GM12878 (cell line): ENCODE data around the gene ERVH48-1. TPM values are rescaled to one million over a fixed set of nuclear protein-coding genes. Genes with fewer than 3 reads are reported as not detected.

Source experiments
- ATAC-seq: fragments of 200-7000 bp; cut with Tn5 transposase; 3 replicates; pipeline ENCODE4 v1.9.1; 2020; ENCODE audit warnings: mild to moderate bottlenecking, moderate library complexity
- BruUV-seq: library from RNA; stranded (reverse); fragments of 400-500 nt; replicated peaks from 2 replicates; lab custom pipeline; 2021; lab: Mats Ljungman, UMichigan
- CTCF ChIA-PET: fragments of 300-600 bp; sonication (Branson Sonifier 250); formaldehyde crosslinking; extraction: SDS; loops from one replicate; lab custom pipeline; 2021; ENCODE audit warnings: inconsistent platforms; lab: Yijun Ruan, JAX
- POLR2A ChIA-PET: fragments of 350-600 bp; formaldehyde crosslinking; extraction: SDS; loops from one replicate; lab custom pipeline; 2021; ENCODE audit warnings: inconsistent platforms; lab: Charles Lee
- RAD21 ChIA-PET: fragments of 300-600 bp; sonication (Branson Sonifier 250); formaldehyde crosslinking; loops from one replicate; lab custom pipeline; 2023; ENCODE audit warnings: antibody characterized with exemption; ENCODE audit not compliant: unreplicated experiment; lab: Charles Lee
- SMC1A ChIA-PET: fragments of 300-600 bp; sonication (Branson Sonifier 250); formaldehyde crosslinking; loops from one replicate; lab custom pipeline; 2023; ENCODE audit not compliant: unreplicated experiment, uncharacterized antibody; lab: Charles Lee
- DNase-seq: peaks from one replicate; pipeline ENCODE4 v3.0.0-alpha.2; 2011; ENCODE audit warnings: low read depth, low spot score
- FAIRE-seq: peaks from 3 replicates; lab custom pipeline; 2011; peaks lifted over from hg19 to GRCh38; lab: Jason Lieb, UNC
- H2AFZ ChIP-seq: 2 replicates; pipeline ENCODE4 v1.6.0; 2011; ENCODE audit warnings: low read depth, low read length, control low read depth; ENCODE audit not compliant: control insufficient read depth
- H3K27ac ChIP-seq: 2 replicates; pipeline ENCODE4 v1.5.1; 2011; ENCODE audit warnings: control low read depth; ENCODE audit not compliant: control insufficient read depth, insufficient read depth
- H3K27me3 ChIP-seq, 2 experiments: replicated peaks in 1 of 2; 2 replicates each; pipeline versions ENCODE4 v1.6.0 to v1.6.1; 2011; ENCODE audit warnings: low read length in 1 of 2; ENCODE audit not compliant: control insufficient read depth in 2 of 2, insufficient read depth in 2 of 2
- H3K36me3 ChIP-seq, 2 experiments: 2 replicates each; pipeline ENCODE4 v1.5.1; 2011; ENCODE audit warnings: low read length in 1 of 2; ENCODE audit not compliant: control insufficient read depth in 2 of 2, insufficient read depth in 2 of 2
- H3K4me1 ChIP-seq: 2 replicates; pipeline ENCODE4 v1.6.1; 2011; ENCODE audit warnings: mild to moderate bottlenecking, low read length, moderate library complexity, mixed read lengths; ENCODE audit not compliant: control insufficient read depth, insufficient read depth
- H3K4me2 ChIP-seq: 2 replicates; pipeline ENCODE4 v1.6.0; 2011; ENCODE audit warnings: control low read depth; ENCODE audit not compliant: control insufficient read depth, insufficient read depth
- H3K4me3 ChIP-seq: fragments of 200-600 bp; sonication (generic); 2 replicates; pipeline ENCODE4 v1.5.1; 2016
- H3K79me2 ChIP-seq: 2 replicates; pipeline ENCODE4 v1.6.0; 2011; ENCODE audit warnings: low read length; ENCODE audit not compliant: control insufficient read depth, insufficient read depth
- H3K9ac ChIP-seq: 2 replicates; pipeline ENCODE4 v1.8.0; 2011; ENCODE audit warnings: low read length, control low read depth, mixed read lengths; ENCODE audit not compliant: control insufficient read depth, insufficient read depth
- H3K9me3 ChIP-seq: replicated peaks from 3 replicates; pipeline ENCODE4 v1.5.1; 2011; ENCODE audit warnings: mild to moderate bottlenecking, low read length; ENCODE audit not compliant: control insufficient read depth, insufficient read depth
- H4K20me1 ChIP-seq: 2 replicates; pipeline ENCODE4 v1.6.0; 2011; ENCODE audit not compliant: control insufficient read depth, insufficient read depth
- ATF7 ChIP-seq: fragments of 450-650 bp; IDR thresholded peaks from 2 replicates; pipeline ENCODE4 v1.6.1; 2016; ENCODE audit warnings: low read depth, mild to moderate bottlenecking
- CREM ChIP-seq: IDR thresholded peaks from 2 replicates; pipeline ENCODE4 v1.6.1; 2014; ENCODE audit warnings: antibody characterized with exemption, low read depth
- DPF2 ChIP-seq: fragments of 450-650 bp; IDR thresholded peaks from 2 replicates; pipeline ENCODE4 v1.6.1; 2017; ENCODE audit warnings: mild to moderate bottlenecking
- IKZF2 ChIP-seq, 2 experiments: fragments of 450-650 bp; IDR thresholded peaks; 2 replicates each; pipeline ENCODE4 v1.6.1; 2017; ENCODE audit warnings: mild to moderate bottlenecking in 2 of 2, moderate library complexity in 2 of 2
- JUND ChIP-seq: IDR thresholded peaks from 2 replicates; pipeline ENCODE4 v1.6.1; 2012; ENCODE audit warnings: low read depth, mild to moderate bottlenecking, low read length, improper control_type of control experiment, moderate library complexity
- POLR2AphosphoS2 ChIP-seq: IDR thresholded peaks from 2 replicates; pipeline ENCODE4 v1.6.1; 2011; ENCODE audit warnings: low read depth, mild to moderate bottlenecking, low read length, improper control_type of control experiment, moderate library complexity
- TAF1 ChIP-seq: IDR thresholded peaks from 2 replicates; pipeline ENCODE4 v1.6.1; 2011; ENCODE audit warnings: mild to moderate bottlenecking, low read depth, low read length, borderline replicate concordance
- YBX1 ChIP-seq: fragments of 450-650 bp; IDR thresholded peaks from 2 replicates; pipeline ENCODE4 v1.6.1; 2016; ENCODE audit warnings: antibody characterized with exemption
- ZNF274 ChIP-seq: IDR thresholded peaks from one replicate; pipeline ENCODE4 v1.8.0; 2011; ENCODE audit not compliant: insufficient read length, insufficient read depth
- WGBS: methylation state at CpG from one replicate; pipeline ENCODE4 v1.1.6; 2016; ENCODE audit warnings: low lambda C conversion rate; ENCODE audit not compliant: insufficient replicate concordance, insufficient coverage; ENCODE audit errors: missing lambda C conversion rate; 5-methylcytosine and 5-hydroxymethylcytosine counted together
- in situ Hi-C: fragments of 300-500 bp; cut with MboI; formaldehyde crosslinking; loops from 9 replicates; pipeline ENCODE4 v1.14.3; 2018; ENCODE audit warnings: mixed read lengths
- intact Hi-C: fragments of 100-400 bp; cut with micrococcal nuclease; formaldehyde crosslinking; loops from one replicate; pipeline ENCODE4 v1.14.2; 2022; ENCODE audit not compliant: unreplicated experiment
- polyA plus RNA-seq, 11 experiments: library from polyadenylated mRNA; depleted of rRNA in 4 of 11; unstranded in 6 of 11; stranded (reverse) in 5 of 11; fragments of >200 nt; fragmentation: Nextera tagmentation in 4 of 11; fragmentation: Illumina TruSeq in 1 of 11; extraction: Ambion mirVana in 4 of 11; extraction: Trizol in 1 of 11; gene quantifications; 1 replicate in 1 of 11; 2 replicates in 10 of 11; pipeline versions ENCODE4 v1.2.1 to v1.2.3, GENCODE V29; 2011 to 2016; ENCODE audit warnings: inconsistent platforms in 2 of 11, missing spikeins in 2 of 11, low read depth in 1 of 11
- total RNA-seq, 4 experiments: library from RNA; depleted of rRNA in 3 of 4; stranded (reverse); fragments of >200 nt in 3 of 4; fragmentation: Illumina TruSeq in 1 of 4; extraction: Trizol in 1 of 4; gene quantifications; 2 replicates each; pipeline versions ENCODE4 v1.2.1 to v1.2.3, GENCODE V29; 2013 to 2021
- TF ChIP-seq, protein P1 (sequence below): fragments of 450-650 bp; formaldehyde crosslinking; IDR thresholded peaks from 2 replicates; pipeline ENCODE4 v1.4.0; 2022; ENCODE audit warnings: mild to moderate bottlenecking, moderate library complexity
- TF ChIP-seq, protein P2 (sequence below): IDR thresholded peaks from 2 replicates; pipeline ENCODE4 v1.6.1; 2011; ENCODE audit warnings: borderline replicate concordance, low read depth, mild to moderate bottlenecking, moderate library complexity, low read length; ENCODE audit not compliant: insufficient read depth, poor library complexity, severe bottlenecking
- TF ChIP-seq, protein P3 (sequence below): fragments of 450-650 bp; IDR thresholded peaks from 2 replicates; pipeline ENCODE4 v1.6.1; 2017; ENCODE audit warnings: mild to moderate bottlenecking
- TF ChIP-seq, protein P4 (sequence below): IDR thresholded peaks from 2 replicates; pipeline ENCODE4 v1.6.1; 2012; ENCODE audit warnings: low read depth, low read length, improper control_type of control experiment

Gene ERVH48-1
- total and polyA plus RNA-seq, 10 of the 15 experiments (the other 5 are each of a cell fraction or from before 2014, with no cell fraction given), result 0.03 to 0.30 (median 0.13) TPM; not detected in 7

DNA sequence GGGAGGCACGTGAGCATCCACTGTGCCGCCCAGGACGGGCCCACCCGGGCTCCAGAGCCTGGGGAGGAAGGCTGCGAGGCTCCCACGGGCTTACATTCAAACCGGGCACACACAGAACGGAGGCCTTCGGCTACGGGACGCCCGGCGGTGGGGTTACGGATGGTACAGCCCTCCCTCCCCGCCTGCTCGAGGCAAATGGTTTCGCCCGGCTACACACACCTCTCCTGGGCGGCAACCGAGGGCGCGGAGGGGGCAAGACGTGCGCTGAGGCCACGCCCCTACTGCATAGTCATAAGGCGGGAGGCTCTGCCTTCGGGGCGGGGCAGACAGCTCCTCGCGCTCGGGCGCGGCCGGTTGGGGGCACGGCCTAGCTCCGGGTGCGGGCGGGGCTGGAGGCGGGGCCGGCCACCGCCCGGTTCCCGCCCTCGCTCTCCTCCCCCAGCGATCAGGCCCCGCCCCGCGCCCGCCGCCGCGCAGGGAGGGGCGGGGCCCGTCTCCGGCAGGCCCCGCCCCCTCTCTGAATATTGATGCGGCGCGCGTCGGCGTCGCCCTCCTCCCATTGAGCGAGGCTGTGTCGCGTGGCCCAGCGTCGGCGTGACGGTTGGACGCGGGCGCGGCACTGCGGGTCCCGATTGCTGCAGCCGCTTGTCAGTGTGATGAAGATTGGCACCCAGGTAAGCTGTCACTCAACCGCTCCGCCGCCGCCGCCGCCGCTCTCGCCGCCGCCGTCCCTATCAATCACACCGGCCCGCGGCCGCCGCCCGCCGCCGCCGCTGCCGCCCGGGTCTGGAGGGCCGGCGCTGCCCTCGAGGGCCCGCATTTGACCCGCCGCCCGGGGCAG, 48.8 kb upstream of the ERVH48-1 start, which contains the start of gene PKNOX1 (continued):
- 0 out of 2 replicates have a peak, but pooled peaks have one; percentile 48 for TF ChIP-seq TAF1
- TF ChIP-seq, protein P1, sequence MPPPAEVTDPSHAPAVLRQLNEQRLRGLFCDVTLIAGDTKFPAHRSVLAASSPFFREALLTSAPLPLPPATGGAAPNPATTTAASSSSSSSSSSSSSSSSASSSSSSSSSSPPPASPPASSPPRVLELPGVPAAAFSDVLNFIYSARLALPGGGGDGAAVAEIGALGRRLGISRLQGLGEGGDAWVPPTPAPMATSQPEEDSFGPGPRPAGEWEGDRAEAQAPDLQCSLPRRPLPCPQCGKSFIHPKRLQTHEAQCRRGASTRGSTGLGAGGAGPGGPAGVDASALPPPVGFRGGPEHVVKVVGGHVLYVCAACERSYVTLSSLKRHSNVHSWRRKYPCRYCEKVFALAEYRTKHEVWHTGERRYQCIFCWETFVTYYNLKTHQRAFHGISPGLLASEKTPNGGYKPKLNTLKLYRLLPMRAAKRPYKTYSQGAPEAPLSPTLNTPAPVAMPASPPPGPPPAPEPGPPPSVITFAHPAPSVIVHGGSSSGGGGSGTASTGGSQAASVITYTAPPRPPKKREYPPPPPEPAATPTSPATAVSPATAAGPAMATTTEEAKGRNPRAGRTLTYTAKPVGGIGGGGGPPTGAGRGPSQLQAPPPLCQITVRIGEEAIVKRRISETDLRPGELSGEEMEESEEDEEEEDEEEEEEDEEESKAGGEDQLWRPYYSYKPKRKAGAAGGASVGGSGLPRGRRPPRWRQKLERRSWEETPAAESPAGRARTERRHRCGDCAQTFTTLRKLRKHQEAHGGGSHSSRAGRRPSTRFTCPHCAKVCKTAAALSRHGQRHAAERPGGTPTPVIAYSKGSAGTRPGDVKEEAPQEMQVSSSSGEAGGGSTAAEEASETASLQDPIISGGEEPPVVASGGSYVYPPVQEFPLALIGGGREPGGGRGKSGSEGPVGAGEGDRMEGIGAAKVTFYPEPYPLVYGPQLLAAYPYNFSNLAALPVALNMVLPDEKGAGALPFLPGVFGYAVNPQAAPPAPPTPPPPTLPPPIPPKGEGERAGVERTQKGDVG (CRISPR knock-in tag), result no peak
- TF ChIP-seq DPF2, result peak; percentile 100
- TF ChIP-seq IKZF2 (IDR thresholded peaks at IDR 0.05), result peak in 1 of 2 experiments; percentile 34; a peak in 1 of 4 replicates

DNA sequence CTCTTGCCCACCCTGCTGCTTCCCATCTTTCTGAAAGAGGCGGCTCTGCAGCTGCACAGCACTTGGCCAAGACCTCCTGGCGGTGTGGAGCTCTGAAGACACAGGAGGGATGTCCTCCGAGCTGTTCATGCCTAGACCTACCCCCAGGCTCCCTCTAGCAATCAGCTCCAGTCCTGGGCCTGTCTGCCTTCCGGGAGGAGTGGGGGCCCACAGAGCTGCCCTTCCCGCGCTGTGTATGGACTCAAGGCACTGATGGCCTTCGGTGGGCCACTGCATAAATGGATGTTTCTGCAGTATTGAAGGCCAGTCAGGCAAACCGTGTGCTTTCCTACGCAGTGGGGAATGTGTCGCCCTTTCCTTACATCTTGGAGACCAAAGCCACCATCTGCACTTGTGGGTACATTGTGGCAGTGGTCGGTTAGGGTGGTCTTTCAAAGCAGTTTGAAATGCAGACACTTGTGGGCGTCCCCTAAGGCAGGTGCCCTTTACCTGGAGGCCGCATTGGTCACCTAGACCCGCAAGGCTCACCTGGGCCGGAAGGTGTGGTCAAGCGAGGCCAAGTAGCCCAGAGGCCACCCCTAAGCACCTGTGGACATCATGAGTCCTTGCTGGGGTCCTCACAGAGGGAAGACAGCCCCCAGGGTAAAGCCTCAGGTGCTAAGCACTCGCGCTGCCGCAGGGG, 48.0 kb upstream of the ERVH48-1 start:
- no TSS peak for BruUV-seq
- no peaks in the 10 kb centered on the region for H4K20me1 ChIP-seq
- H3K9ac ChIP-seq, result peak overlapping the region; percentile 79
- in situ Hi-C loops (no loop called here), intact Hi-C loops (no loop called here)
- WGBS, result 55% methylated on average over 19 of the region's 19 CpGs
- no peaks in the 10 kb centered on the region for H3K36me3 ChIP-seq
- ChIA-PET SMC1A (no interaction called here), CTCF (interaction anchor here (0.6 to 1.2 kb wide), 2 partner anchors 8 to 27 kb away, joined by 3 read pairs; no protein-coding TSS in a partner anchor), RAD21 (interaction anchor here (1.0 to 1.3 kb wide), 3 partner anchors 81 to 743 kb away, joined by 3 to 4 read pairs (median 3); partner anchors contain the start of gene NDUFV3), POLR2A (interaction anchor here (0.6 to 0.9 kb wide), 5 partner anchors 18 to 791 kb away, joined by 3 to 7 read pairs (median 3); partner anchors contain the start of gene NDUFV3)
- ATAC-seq (peak; percentile 65; the same call in 2 of the 3 replicates), FAIRE-seq (no peak), DNase-seq (no peak)
- peak overlapping the region; percentile 95 for H3K4me2 ChIP-seq
- H3K79me2 ChIP-seq, result peaks cover 24% of the 10 kb centered on the region
- no peaks in the 10 kb centered on the region for H3K9me3 ChIP-seq
- peaks cover 8% of the 10 kb centered on the region; the same call in 1 of the 2 replicates for H3K4me1 ChIP-seq
- H3K27me3 ChIP-seq, result no peaks in the 10 kb centered on the region
- H3K27ac ChIP-seq, result peak overlapping the region; percentile 81
- peak overlapping the region; percentile 66 for H3K4me3 ChIP-seq
- peak overlapping the region; percentile 99 for H2AFZ ChIP-seq
- TF ChIP-seq, protein P2, sequence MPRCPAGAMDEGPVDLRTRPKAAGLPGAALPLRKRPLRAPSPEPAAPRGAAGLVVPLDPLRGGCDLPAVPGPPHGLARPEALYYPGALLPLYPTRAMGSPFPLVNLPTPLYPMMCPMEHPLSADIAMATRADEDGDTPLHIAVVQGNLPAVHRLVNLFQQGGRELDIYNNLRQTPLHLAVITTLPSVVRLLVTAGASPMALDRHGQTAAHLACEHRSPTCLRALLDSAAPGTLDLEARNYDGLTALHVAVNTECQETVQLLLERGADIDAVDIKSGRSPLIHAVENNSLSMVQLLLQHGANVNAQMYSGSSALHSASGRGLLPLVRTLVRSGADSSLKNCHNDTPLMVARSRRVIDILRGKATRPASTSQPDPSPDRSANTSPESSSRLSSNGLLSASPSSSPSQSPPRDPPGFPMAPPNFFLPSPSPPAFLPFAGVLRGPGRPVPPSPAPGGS, result no peak
- TF ChIP-seq, protein P3, sequence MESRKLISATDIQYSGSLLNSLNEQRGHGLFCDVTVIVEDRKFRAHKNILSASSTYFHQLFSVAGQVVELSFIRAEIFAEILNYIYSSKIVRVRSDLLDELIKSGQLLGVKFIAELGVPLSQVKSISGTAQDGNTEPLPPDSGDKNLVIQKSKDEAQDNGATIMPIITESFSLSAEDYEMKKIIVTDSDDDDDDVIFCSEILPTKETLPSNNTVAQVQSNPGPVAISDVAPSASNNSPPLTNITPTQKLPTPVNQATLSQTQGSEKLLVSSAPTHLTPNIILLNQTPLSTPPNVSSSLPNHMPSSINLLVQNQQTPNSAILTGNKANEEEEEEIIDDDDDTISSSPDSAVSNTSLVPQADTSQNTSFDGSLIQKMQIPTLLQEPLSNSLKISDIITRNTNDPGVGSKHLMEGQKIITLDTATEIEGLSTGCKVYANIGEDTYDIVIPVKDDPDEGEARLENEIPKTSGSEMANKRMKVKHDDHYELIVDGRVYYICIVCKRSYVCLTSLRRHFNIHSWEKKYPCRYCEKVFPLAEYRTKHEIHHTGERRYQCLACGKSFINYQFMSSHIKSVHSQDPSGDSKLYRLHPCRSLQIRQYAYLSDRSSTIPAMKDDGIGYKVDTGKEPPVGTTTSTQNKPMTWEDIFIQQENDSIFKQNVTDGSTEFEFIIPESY, result no peak
- TF ChIP-seq POLR2AphosphoS2 (no peak), CREM (no peak), ATF7 (no peak), JUND (no peak), ZNF274 (no peak), YBX1 (no peak)
- TF ChIP-seq, protein P4, sequence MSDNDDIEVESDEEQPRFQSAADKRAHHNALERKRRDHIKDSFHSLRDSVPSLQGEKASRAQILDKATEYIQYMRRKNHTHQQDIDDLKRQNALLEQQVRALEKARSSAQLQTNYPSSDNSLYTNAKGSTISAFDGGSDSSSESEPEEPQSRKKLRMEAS, result no peak
